IMR-90 (cell line): Measurements from ENCODE around the gene EXOC4. TPM values are rescaled to one million over a fixed set of nuclear protein-coding genes. Genes with fewer than 3 reads are reported as not detected.

ENCODE experiments used
- ATAC-seq: fragments of 200-7000 bp; cut with Tn5 transposase; 2 replicates; pipeline ENCODE4 v1.9.1; 2020; ENCODE audit warnings: low read depth, mild to moderate bottlenecking, moderate library complexity
- BruUV-seq: library from RNA; stranded (reverse); fragments of 400-500 nt; replicated peaks from 2 replicates; lab custom pipeline; 2021; lab: Mats Ljungman, UMichigan
- CTCF ChIA-PET: fragments of 300-600 bp; formaldehyde crosslinking; extraction: SDS; loops from one replicate; lab custom pipeline; 2021; ENCODE audit warnings: antibody characterized with exemption; lab: Yijun Ruan, JAX
- POLR2A ChIA-PET: fragments of 300-600 bp; sonication (Branson Sonifier 250); formaldehyde crosslinking; loops from one replicate; lab custom pipeline; 2022; ENCODE audit warnings: antibody characterized with exemption; ENCODE audit not compliant: unreplicated experiment; lab: Charles Lee
- DNase-seq: peaks from one replicate; pipeline ENCODE4 v3.0.0; 2013
- H2AFZ ChIP-seq: replicated peaks from 2 replicates; pipeline ENCODE3; 2013; ENCODE audit warnings: low read length, mild to moderate bottlenecking; ENCODE audit not compliant: poor library complexity
- H2AK5ac ChIP-seq: 2 replicates; pipeline ENCODE4 v1.6.1; 2013; ENCODE audit warnings: low read depth, low read length, inconsistent platforms
- H2AK9ac ChIP-seq: replicated peaks from 2 replicates; pipeline ENCODE3; 2013; ENCODE audit warnings: mild to moderate bottlenecking, low read depth, low read length, moderate library complexity; ENCODE audit not compliant: poor library complexity
- H2BK120ac ChIP-seq: 2 replicates; pipeline ENCODE4 v1.6.1; 2013; ENCODE audit warnings: low read depth, low read length, inconsistent platforms
- H2BK15ac ChIP-seq: 3 replicates; pipeline ENCODE4 v1.6.1; 2013; ENCODE audit warnings: low read depth, low read length, inconsistent platforms
- H2BK20ac ChIP-seq: 2 replicates; pipeline ENCODE4 v1.6.1; 2013; ENCODE audit warnings: low read depth, mild to moderate bottlenecking, inconsistent platforms, low read length, moderate library complexity
- H2BK5ac ChIP-seq: 2 replicates; pipeline ENCODE4 v1.6.1; 2013; ENCODE audit warnings: mild to moderate bottlenecking, low read depth, low read length, inconsistent platforms; ENCODE audit not compliant: poor library complexity, severe bottlenecking
- H3K14ac ChIP-seq: replicated peaks from 2 replicates; pipeline ENCODE4 v1.6.1; 2013; ENCODE audit warnings: low read depth, low read length, inconsistent platforms
- H3K18ac ChIP-seq: 2 replicates; pipeline ENCODE4 v1.6.1; 2013; ENCODE audit warnings: low read depth, low read length, control low read depth
- H3K23ac ChIP-seq: 2 replicates; pipeline ENCODE4 v1.6.1; 2013; ENCODE audit warnings: low read depth, low read length, inconsistent platforms
- H3K27ac ChIP-seq: 2 replicates; pipeline ENCODE4 v1.5.1; 2013; ENCODE audit warnings: mild to moderate bottlenecking, control low read depth, low read length; ENCODE audit not compliant: insufficient read depth
- H3K27me3 ChIP-seq: 2 replicates; pipeline ENCODE4 v1.6.1; 2013; ENCODE audit warnings: low read length; ENCODE audit not compliant: control insufficient read depth, insufficient read depth
- H3K36me3 ChIP-seq: 2 replicates; pipeline ENCODE4 v1.6.1; 2013; ENCODE audit warnings: low read length, mixed read lengths; ENCODE audit not compliant: control insufficient read depth, insufficient read depth
- H3K4ac ChIP-seq: 2 replicates; pipeline ENCODE4 v1.6.1; 2013; ENCODE audit warnings: low read depth, low read length, inconsistent platforms
- H3K4me1 ChIP-seq: 2 replicates; pipeline ENCODE4 v1.6.1; 2013; ENCODE audit warnings: low read length, mixed read lengths; ENCODE audit not compliant: control insufficient read depth, insufficient read depth
- H3K4me2 ChIP-seq: 2 replicates; pipeline ENCODE4 v1.6.1; 2013; ENCODE audit warnings: low read depth, mild to moderate bottlenecking, control low read depth, low read length, moderate library complexity
- H3K4me3 ChIP-seq: 2 replicates; pipeline ENCODE4 v1.5.1; 2013; ENCODE audit warnings: low read depth, mild to moderate bottlenecking, control low read depth, low read length, moderate library complexity; ENCODE audit not compliant: insufficient read depth
- H3K56ac ChIP-seq: 2 replicates; pipeline ENCODE4 v1.6.1; 2013; ENCODE audit warnings: low read length, inconsistent platforms; ENCODE audit not compliant: insufficient read depth; ENCODE audit errors: extremely low read depth
- H3K79me1 ChIP-seq, 2 experiments: 2 replicates each; pipeline ENCODE4 v1.6.1; 2013; ENCODE audit warnings: low read length in 2 of 2, inconsistent platforms in 1 of 2, low read depth in 1 of 2
- H3K9ac ChIP-seq: 2 replicates; pipeline ENCODE4 v1.6.1; 2013; ENCODE audit warnings: low read depth, low read length, control low read depth
- H3K9me1 ChIP-seq: 2 replicates; pipeline ENCODE4 v1.6.1; 2013; ENCODE audit warnings: low read length, inconsistent platforms; ENCODE audit not compliant: insufficient read depth
- H3K9me3 ChIP-seq: 2 replicates; pipeline ENCODE4 v1.6.1; 2013; ENCODE audit warnings: low read length; ENCODE audit not compliant: control insufficient read depth, insufficient read depth
- H4K20me1 ChIP-seq: 2 replicates; pipeline ENCODE4 v1.6.1; 2013; ENCODE audit warnings: low read length, inconsistent platforms; ENCODE audit not compliant: insufficient read depth
- H4K5ac ChIP-seq: 2 replicates; pipeline ENCODE4 v1.6.1; 2013; ENCODE audit warnings: mild to moderate bottlenecking, low read depth, low read length, control low read depth
- H4K8ac ChIP-seq, 2 experiments: 2 replicates each; pipeline ENCODE4 v1.6.1; 2013; ENCODE audit warnings: low read depth in 2 of 2, low read length in 2 of 2, control low read depth in 1 of 2, inconsistent platforms in 1 of 2
- H4K91ac ChIP-seq: 2 replicates; pipeline ENCODE4 v1.6.1; 2013; ENCODE audit warnings: low read depth, low read length, inconsistent platforms; ENCODE audit not compliant: insufficient read depth
- BHLHE40 ChIP-seq: fragments of 150-350 bp; IDR thresholded peaks from 2 replicates; pipeline ENCODE4 v1.6.1; 2016; ENCODE audit warnings: mild to moderate bottlenecking, low read depth, low read length
- CEBPB ChIP-seq: IDR thresholded peaks from 2 replicates; pipeline ENCODE4 v1.6.1; 2012; ENCODE audit warnings: low read depth, low read length, improper control_type of control experiment
- CHD1 ChIP-seq: IDR thresholded peaks from 2 replicates; pipeline ENCODE4 v1.6.1; 2012; ENCODE audit warnings: low read depth, low read length, improper control_type of control experiment
- CTCF ChIP-seq: conservative IDR thresholded peaks from 2 replicates; pipeline ENCODE4 v1.5.1; 2012; ENCODE audit warnings: mild to moderate bottlenecking, low read depth, low read length, improper control_type of control experiment
- FOS ChIP-seq: fragments of 150-350 bp; IDR thresholded peaks from 2 replicates; pipeline ENCODE4 v1.6.1; 2016; ENCODE audit warnings: low read depth, low read length
- MAFK ChIP-seq: IDR thresholded peaks from 2 replicates; pipeline ENCODE4 v1.6.1; 2012; ENCODE audit warnings: low read depth, low read length, improper control_type of control experiment
- MAZ ChIP-seq: IDR thresholded peaks from 2 replicates; pipeline ENCODE4 v1.6.1; 2012; ENCODE audit warnings: low read depth, mild to moderate bottlenecking, low read length, improper control_type of control experiment, moderate library complexity, borderline replicate concordance
- MXI1 ChIP-seq: IDR thresholded peaks from 2 replicates; pipeline ENCODE4 v1.6.1; 2012; ENCODE audit warnings: low read depth, mild to moderate bottlenecking, low read length, moderate library complexity, borderline replicate concordance
- NFE2L2 ChIP-seq: fragments of 150-350 bp; IDR thresholded peaks from 2 replicates; pipeline ENCODE4 v1.6.1; 2016; ENCODE audit warnings: low read depth, mild to moderate bottlenecking, low read length
- RAD21 ChIP-seq: IDR thresholded peaks from 2 replicates; pipeline ENCODE4 v1.6.1; 2012; ENCODE audit warnings: low read length, improper control_type of control experiment
- RCOR1 ChIP-seq: IDR thresholded peaks from 2 replicates; pipeline ENCODE4 v1.6.1; 2012; ENCODE audit warnings: mild to moderate bottlenecking, low read length, improper control_type of control experiment; ENCODE audit not compliant: insufficient replicate concordance
- RFX5 ChIP-seq: IDR thresholded peaks from 2 replicates; pipeline ENCODE4 v1.8.0; 2012; ENCODE audit warnings: low read depth, mild to moderate bottlenecking, low read length, moderate library complexity
- SMC3 ChIP-seq: fragments of 150-350 bp; IDR thresholded peaks from 2 replicates; pipeline ENCODE4 v1.6.1; 2016; ENCODE audit warnings: low read depth, mild to moderate bottlenecking, antibody characterized with exemption, low read length, moderate library complexity
- USF2 ChIP-seq: fragments of 150-350 bp; IDR thresholded peaks from 2 replicates; pipeline ENCODE4 v1.6.1; 2017; ENCODE audit warnings: mild to moderate bottlenecking, antibody characterized with exemption, low read length, low read depth
- WGBS, 2 experiments: methylation state at CpG; one replicate each; pipeline versions ENCODE4 v1.1.5 to v1.1.7; 2013; ENCODE audit warnings: missing lambda C conversion rate in 2 of 2; ENCODE audit not compliant: insufficient read length in 1 of 2; ENCODE audit errors: extremely low coverage in 2 of 2; 5-methylcytosine and 5-hydroxymethylcytosine counted together
- dilution Hi-C: fragments of 300-500 bp; cut with HindIII; formaldehyde crosslinking; loops from one replicate; pipeline ENCODE4 v1.14.3; 2018; ENCODE audit warnings: low sequenced_read_pairs; ENCODE audit not compliant: unreplicated experiment
- in situ Hi-C: fragments of 300-500 bp; cut with MboI; formaldehyde crosslinking; loops from 3 replicates; pipeline ENCODE4 v1.14.3; 2019; ENCODE audit warnings: low sequenced_read_pairs, inconsistent platforms, mixed read lengths
- intact Hi-C: fragments of 100-400 bp; cut with micrococcal nuclease; formaldehyde crosslinking; loops from 2 replicates; pipeline ENCODE4 v1.10.0; 2022
- polyA plus RNA-seq, 3 experiments: library from polyadenylated mRNA; depleted of rRNA; stranded (reverse); fragments of >200 nt; gene quantifications; 2 replicates each; pipeline ENCODE4 v1.2.3, GENCODE V29; 2012; ENCODE audit warnings: low replicate concordance in 1 of 3
- total RNA-seq: library from RNA; depleted of rRNA; stranded (reverse); fragments of >200 nt; gene quantifications from 2 replicates; pipeline ENCODE4 v1.2.3, GENCODE V29; 2012
- TF ChIP-seq, protein P1 (sequence below): fragments of 150-350 bp; IDR thresholded peaks from 2 replicates; pipeline ENCODE4 v1.6.1; 2016; ENCODE audit warnings: low read depth, mild to moderate bottlenecking, low read length, moderate library complexity, borderline replicate concordance

The EXOC4 gene
- total and polyA plus RNA-seq, 2 of the 4 experiments (the other 2 are of a cell fraction) = 25.4 to 94.6 TPM

GRCh38 chr7:133431134-133431724 is 178.4 kb downstream of the EXOC4 start:
- Histone ChIP-seq H2AFZ (no peak overlapping the region), H3K36me3 (no peaks in the 10 kb centered on the region), H4K20me1 (no peaks in the 10 kb centered on the region), H3K23ac (no peak overlapping the region), H3K4me2 (no peak overlapping the region), H2AK9ac (no peak overlapping the region), H3K27me3 (no peaks in the 10 kb centered on the region), H3K9ac (no peak overlapping the region), H3K9me1 (no peaks in the 10 kb centered on the region), H3K4me1 (0 out of 2 replicates have a peak, but pooled peaks cover 2% of the 10 kb centered on the region), H3K27ac (no peak overlapping the region), H4K8ac (no peak overlapping the region), H2BK15ac (no peak overlapping the region), H4K91ac (no peak overlapping the region), H3K4me3 (no peak overlapping the region), H2BK120ac (no peak overlapping the region), H3K56ac (no peak overlapping the region), H3K79me1 (peaks cover 10 to 12% of the 10 kb centered on the region in 2 experiments), H3K4ac (no peak overlapping the region), H2BK20ac (no peak overlapping the region), H4K5ac (no peak overlapping the region), H2BK5ac (no peak overlapping the region), H2AK5ac (no peak overlapping the region), H3K18ac (no peak overlapping the region), H3K14ac (no peak overlapping the region), H3K9me3 (no peaks in the 10 kb centered on the region)
- DNase-seq (no peak), ATAC-seq (no peak)
- intact Hi-C loops (loop anchor here (5.0 to 10.0 kb wide), 4 partner anchors 74 to 376 kb away; partner anchors contain the start of gene CHCHD3), in situ Hi-C loops (loop anchor here (25.0 kb wide), 2 partner anchors 719 to 1119 kb away; no protein-coding TSS in a partner anchor), dilution Hi-C loops (no loop called here)
- no TSS peak for BruUV-seq
- WGBS, 2 experiments = no CpG with 5 or more reads among the region's 1 CpG
- ChIA-PET CTCF (interaction anchor here (0.6 to 0.7 kb wide), 2 partner anchors 424 to 721 kb away, joined by 3 to 5 read pairs; no protein-coding TSS in a partner anchor), POLR2A (no interaction called here)
- no peak for TF ChIP-seq FOS
- TF ChIP-seq RCOR1 = no peak
- TF ChIP-seq CHD1 = no peak
- TF ChIP-seq BHLHE40 = no peak
- TF ChIP-seq, protein P1, sequence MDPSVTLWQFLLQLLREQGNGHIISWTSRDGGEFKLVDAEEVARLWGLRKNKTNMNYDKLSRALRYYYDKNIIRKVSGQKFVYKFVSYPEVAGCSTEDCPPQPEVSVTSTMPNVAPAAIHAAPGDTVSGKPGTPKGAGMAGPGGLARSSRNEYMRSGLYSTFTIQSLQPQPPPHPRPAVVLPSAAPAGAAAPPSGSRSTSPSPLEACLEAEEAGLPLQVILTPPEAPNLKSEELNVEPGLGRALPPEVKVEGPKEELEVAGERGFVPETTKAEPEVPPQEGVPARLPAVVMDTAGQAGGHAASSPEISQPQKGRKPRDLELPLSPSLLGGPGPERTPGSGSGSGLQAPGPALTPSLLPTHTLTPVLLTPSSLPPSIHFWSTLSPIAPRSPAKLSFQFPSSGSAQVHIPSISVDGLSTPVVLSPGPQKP = no peak
- no peak for TF ChIP-seq RFX5
- no peak for TF ChIP-seq USF2
- TF ChIP-seq CTCF = no peak
- TF ChIP-seq MAFK = no peak
- TF ChIP-seq RAD21 = no peak
- TF ChIP-seq NFE2L2 = no peak
- no peak for TF ChIP-seq CEBPB
- no peak for TF ChIP-seq SMC3
- no peak for TF ChIP-seq MXI1
- TF ChIP-seq MAZ = no peak
